Measurements from ENCODE around the gene ZNF513.
"Not testable (repeated sequence)": the region's sequence is repeated elsewhere in the genome, so short reads cannot be mapped to it uniquely, and the experiment has no call there.

The ZNF513 gene

DNA sequence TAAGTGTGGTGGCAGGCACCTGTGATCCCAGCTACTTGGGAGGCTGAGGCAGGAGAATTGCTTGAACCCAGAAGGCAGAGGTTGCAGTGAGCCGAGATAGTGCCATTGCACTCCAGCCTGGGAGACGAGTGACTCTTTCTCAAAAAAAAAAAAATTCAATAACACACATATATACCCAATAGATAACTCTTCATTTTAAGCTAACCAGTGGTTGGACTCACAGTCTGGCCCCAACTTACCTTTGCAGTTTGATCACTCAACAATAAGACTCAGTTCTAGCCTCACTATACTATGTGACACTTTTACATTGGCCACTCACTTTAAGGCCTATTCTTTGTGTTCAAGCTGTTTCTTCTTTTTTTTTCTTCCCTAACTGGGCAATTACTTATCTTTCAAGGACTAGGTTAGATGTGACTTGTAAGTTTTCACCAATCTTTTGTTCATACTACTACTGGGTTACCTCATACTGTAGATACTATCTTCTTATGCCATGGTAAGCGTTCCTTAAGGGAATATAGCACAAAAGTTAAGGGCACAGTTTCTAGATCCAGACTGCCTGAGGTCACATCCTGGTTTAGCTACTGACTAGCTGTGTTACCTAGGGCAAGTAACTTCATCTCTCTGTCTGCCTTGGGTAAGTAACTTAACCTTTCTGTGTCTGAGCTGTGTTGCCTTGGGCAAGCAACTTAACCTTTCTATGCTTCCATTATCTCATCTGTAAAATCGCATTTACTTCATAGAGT, 17.7 kb downstream of the ZNF513 start:
- no peak for DNase-seq (ENCODE audit: extremely low spot score)
- POLR2A ChIA-PET = interaction anchor here (0.9 kb wide), 1 partner anchor 229 kb away, joined by 3 read pairs; no protein-coding TSS in a partner anchor
- TF ChIP-seq, protein P1, sequence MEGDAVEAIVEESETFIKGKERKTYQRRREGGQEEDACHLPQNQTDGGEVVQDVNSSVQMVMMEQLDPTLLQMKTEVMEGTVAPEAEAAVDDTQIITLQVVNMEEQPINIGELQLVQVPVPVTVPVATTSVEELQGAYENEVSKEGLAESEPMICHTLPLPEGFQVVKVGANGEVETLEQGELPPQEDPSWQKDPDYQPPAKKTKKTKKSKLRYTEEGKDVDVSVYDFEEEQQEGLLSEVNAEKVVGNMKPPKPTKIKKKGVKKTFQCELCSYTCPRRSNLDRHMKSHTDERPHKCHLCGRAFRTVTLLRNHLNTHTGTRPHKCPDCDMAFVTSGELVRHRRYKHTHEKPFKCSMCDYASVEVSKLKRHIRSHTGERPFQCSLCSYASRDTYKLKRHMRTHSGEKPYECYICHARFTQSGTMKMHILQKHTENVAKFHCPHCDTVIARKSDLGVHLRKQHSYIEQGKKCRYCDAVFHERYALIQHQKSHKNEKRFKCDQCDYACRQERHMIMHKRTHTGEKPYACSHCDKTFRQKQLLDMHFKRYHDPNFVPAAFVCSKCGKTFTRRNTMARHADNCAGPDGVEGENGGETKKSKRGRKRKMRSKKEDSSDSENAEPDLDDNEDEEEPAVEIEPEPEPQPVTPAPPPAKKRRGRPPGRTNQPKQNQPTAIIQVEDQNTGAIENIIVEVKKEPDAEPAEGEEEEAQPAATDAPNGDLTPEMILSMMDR (IDR thresholded peaks at IDR 0.05; ENCODE audit: control extremely low read depth, extremely low read depth, low read depth, missing control alignments) = no peak
- CTCF ChIA-PET = no interaction called here

GRCh38 chr2:27356382-27357181, 24.0 kb downstream of the ZNF513 start, which contains the start of gene GTF3C2:
Gene GTF3C2, minus strand, starts transcription at chr2:27356764. Its CDS starts 13,210 bp downstream, at chr2:27343554.
- DNase-seq (ENCODE audit: extremely low spot score) = peak; percentile 90
- CTCF ChIA-PET = interaction anchor here (0.8 to 2.0 kb wide), 2 partner anchors 13 to 327 kb away, joined by 3 to 10 read pairs; partner anchors contain the start of gene EIF2B4
- POLR2A ChIA-PET = no interaction called here
- TF ChIP-seq, protein P1 (IDR thresholded peaks at IDR 0.05; ENCODE audit: control extremely low read depth, extremely low read depth, low read depth, missing control alignments) = no peak

- TF ChIP-seq, protein P1 (IDR thresholded peaks at IDR 0.05; ENCODE audit: control extremely low read depth, extremely low read depth, low read depth, missing control alignments) = no peak
- ChIA-PET CTCF (interaction anchor here (2.0 kb wide), 1 partner anchor 13 kb away, joined by 10 read pairs; the partner anchor contains the start of gene EIF2B4), POLR2A (no interaction called here)
- no peak for DNase-seq (ENCODE audit: extremely low spot score)
Observed at GRCh38 chr2:27356056-27356381, 24.5 kb downstream of the ZNF513 start.

DNA sequence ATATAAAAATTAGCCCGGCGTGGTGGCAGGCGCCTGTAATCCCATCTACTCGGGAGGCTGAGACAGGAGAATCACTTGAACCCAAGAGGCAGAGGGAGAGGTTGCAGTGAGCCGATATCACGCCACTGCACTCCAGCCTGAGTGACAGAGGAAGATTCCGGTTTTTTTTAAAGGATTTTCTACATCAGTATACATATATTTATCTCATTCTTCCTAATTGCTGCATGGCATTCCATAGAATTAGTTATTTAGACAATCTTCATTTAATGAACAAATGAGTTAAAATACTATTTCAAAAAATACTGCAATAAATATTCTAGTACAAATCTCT, 26.0 kb downstream of the ZNF513 start:
- DNase-seq (ENCODE audit: extremely low spot score) = no peak
- TF ChIP-seq, protein P1 (IDR thresholded peaks at IDR 0.05; ENCODE audit: control extremely low read depth, extremely low read depth, low read depth, missing control alignments) = no peak
- ChIA-PET CTCF (interaction anchor here (1.8 kb wide), 2 partner anchors 10 to 15 kb away, joined by 8 to 14 read pairs; no protein-coding TSS in a partner anchor), POLR2A (no interaction called here)

DNA sequence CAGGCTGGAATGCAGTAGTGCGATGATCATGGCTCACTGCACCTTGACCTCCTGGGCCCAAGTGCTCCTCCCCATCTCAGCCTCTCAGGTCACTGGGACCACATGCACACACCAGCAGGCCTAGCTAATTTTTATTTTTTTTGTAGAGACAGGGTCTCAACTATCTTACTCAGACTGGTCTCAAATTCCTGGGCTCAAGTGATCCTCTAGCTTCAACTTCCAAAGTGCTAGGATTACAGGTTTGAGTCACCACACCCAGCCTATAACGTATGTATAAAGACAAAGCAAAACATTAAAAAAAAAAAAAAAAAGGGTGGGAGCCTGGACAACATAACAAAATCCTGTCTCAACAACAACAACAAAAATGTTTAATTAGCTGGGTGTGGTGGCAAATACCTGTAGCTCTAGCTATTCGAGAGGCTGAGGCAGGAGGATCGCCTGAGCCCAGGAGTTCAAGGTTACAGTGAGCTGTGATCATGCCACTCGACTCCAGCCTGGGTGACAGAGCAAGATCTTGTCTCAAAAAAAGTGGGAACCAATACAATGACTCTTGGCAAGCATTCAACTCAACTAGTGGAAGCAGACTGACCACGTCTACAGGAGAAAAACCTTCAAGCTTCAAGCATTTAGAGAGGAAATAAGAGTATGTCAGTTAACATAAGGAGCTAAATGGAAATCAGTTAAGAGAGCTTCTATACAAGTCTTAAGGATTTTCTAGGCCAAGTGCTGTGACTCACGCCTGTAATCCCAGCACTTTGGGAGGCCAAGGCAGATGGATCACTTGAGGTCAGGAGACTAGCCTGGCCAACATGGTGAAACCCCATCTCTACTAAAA, 26.6 kb downstream of the ZNF513 start:
- ChIA-PET POLR2A (no interaction called here), CTCF (interaction anchor here (1.3 to 1.8 kb wide), 4 partner anchors 10 to 55 kb away, joined by 3 to 14 read pairs (median 6); partner anchors contain the start of gene PPM1G)
- no peak for DNase-seq (ENCODE audit: extremely low spot score)
- TF ChIP-seq, protein P1 (IDR thresholded peaks at IDR 0.05; ENCODE audit: control extremely low read depth, extremely low read depth, low read depth, missing control alignments) = no peak

GRCh38 chr2:27353386-27353761, 27.2 kb downstream of the ZNF513 start:
- DNase-seq (ENCODE audit: extremely low spot score); POLR2A ChIA-PET: not testable (repeated sequence)
- CTCF ChIA-PET = interaction anchor here (1.3 to 1.8 kb wide), 4 partner anchors 9 to 56 kb away, joined by 3 to 14 read pairs (median 6); partner anchors contain the start of gene PPM1G

Measured in GM10248 (cell line).